NCI-H446 (cell line): ENCODE measurements around the gene RBMS2.
"Not testable (repeated sequence)": the region's sequence is repeated elsewhere in the genome, so short reads cannot be mapped to it uniquely, and the experiment has no call there.

Experiments
- DNase-seq, 2 experiments: peaks; one replicate each; lab custom pipeline; 2025; lab: John Stamatoyannopoulos, UW

The RBMS2 gene

GRCh38 chr12:56517854-56518253 lies 3.8 kb upstream of the RBMS2 start:
- DNase-seq = no peak

GRCh38 chr12:56518570-56518969 lies 3.0 kb upstream of the RBMS2 start:
- no peak for DNase-seq

- DNase-seq = no peak
Measured at GRCh38 chr12:56520048-56520447, 1.6 kb upstream of the RBMS2 start.

- DNase-seq = no peak
Measured at GRCh38 chr12:56520506-56520905, 1.1 kb upstream of the RBMS2 start.

GRCh38 chr12:56521209-56521589 lies 421 bp upstream of the RBMS2 start:
- DNase-seq = no peak

GRCh38 chr12:56522411-56523193 lies 982 bp downstream of the RBMS2 start:
- DNase-seq = no peak

- no peak for DNase-seq
Measured at GRCh38 chr12:56528846-56529245, 7.2 kb downstream of the RBMS2 start.

GRCh38 chr12:56529656-56530055 lies 8.0 kb downstream of the RBMS2 start:
- no peak for DNase-seq

GRCh38 chr12:56530390-56531055 lies 8.9 kb downstream of the RBMS2 start:
- no peak for DNase-seq

- DNase-seq = no peak
Measured at GRCh38 chr12:56537546-56537945, 15.9 kb downstream of the RBMS2 start.

GRCh38 chr12:56541631-56542030 lies 20.0 kb downstream of the RBMS2 start:
- no peak for DNase-seq

- DNase-seq = no peak
Measured at GRCh38 chr12:56542164-56542563, 20.5 kb downstream of the RBMS2 start.

- DNase-seq = no peak
Measured at GRCh38 chr12:56545023-56545604, 23.5 kb downstream of the RBMS2 start.

- no peak for DNase-seq
Measured at GRCh38 chr12:56546680-56547079, 25.1 kb downstream of the RBMS2 start.

GRCh38 chr12:56551070-56551469 lies 29.4 kb downstream of the RBMS2 start:
- DNase-seq = no peak

GRCh38 chr12:56565510-56566101 lies 44.0 kb downstream of the RBMS2 start:
- no peak for DNase-seq

- no peak for DNase-seq
Measured at GRCh38 chr12:56568146-56568545, 46.5 kb downstream of the RBMS2 start.

- no peak for DNase-seq
Measured at GRCh38 chr12:56571121-56571520, 49.5 kb downstream of the RBMS2 start.

- DNase-seq = no peak
Measured at GRCh38 chr12:56572288-56572687, 50.7 kb downstream of the RBMS2 start.

- DNase-seq = no peak
Measured at GRCh38 chr12:56574210-56574609, 52.6 kb downstream of the RBMS2 start.

- not testable (repeated sequence) for DNase-seq
Measured at GRCh38 chr12:56577248-56577647, 55.6 kb downstream of the RBMS2 start.

GRCh38 chr12:56578983-56579546 lies 57.4 kb downstream of the RBMS2 start:
- no peak for DNase-seq
